Motor neuron (in vitro differentiated cells): Measurements from ENCODE around the gene KIF5A. TPM values are rescaled to one million over a fixed set of nuclear protein-coding genes. Genes with fewer than 3 reads are reported as not detected.

ENCODE experiments used
- ATAC-seq, 8 experiments: fragments of 200-7000 bp; cut with Tn5 transposase; replicated peaks in 6 of 8; 2 replicates each; pipeline ENCODE4 v1.8.0; 2021; ENCODE audit warnings: mild to moderate bottlenecking in 8 of 8, moderate library complexity in 8 of 8
- H3K27ac ChIP-seq, 2 donors: fragments of 250-450 bp; sonication (Bioruptor Pico); 2 replicates each; pipeline ENCODE4 v1.9.0; 2021; ENCODE audit warnings: antibody characterized with exemption in 2 of 2, mild to moderate bottlenecking in 2 of 2, moderate library complexity in 1 of 2
- H3K4me1 ChIP-seq, 2 donors: fragments of 250-450 bp; sonication (Bioruptor Pico); replicated peaks in 1 of 2; 2 replicates each; pipeline ENCODE4 v1.6.1; 2021; ENCODE audit warnings: antibody characterized with exemption in 2 of 2, mild to moderate bottlenecking in 2 of 2, moderate library complexity in 1 of 2
- H3K4me3 ChIP-seq, 5 donors: fragments of 250-450 bp; sonication (Bioruptor Pico); 2 replicates each; pipeline ENCODE4 v1.9.0; 2021; ENCODE audit warnings: antibody characterized with exemption in 5 of 5, mild to moderate bottlenecking in 5 of 5, moderate library complexity in 4 of 5
- WGBS, 10 experiments: fragments of 450-650 bp; shearing (Covaris generic); methylation state at CpG; one replicate each; pipeline ENCODE4 v1.0.0; 2022; 5-methylcytosine and 5-hydroxymethylcytosine counted together
- in situ Hi-C, 9 experiments: fragments of 400-800 bp; cut with MboI; loops; one replicate each; pipeline ENCODE4 v1.15.0; 2021; ENCODE audit warnings: low sequenced_read_pairs in 9 of 9, low pct_unique_long_range_greater_than_20kb in 2 of 9; ENCODE audit not compliant: unreplicated experiment in 9 of 9
- total RNA-seq, 8 experiments: library from RNA; unstranded; fragments of 300-600 nt; gene quantifications; 2 replicates each; pipeline versions ENCODE4 v1.2.3 to v1.2.4, GENCODE V29; 2022

KIF5A gene
- total RNA-seq, 8 experiments from 2014 or later: 0.91 to 111 (median 60.5) TPM

GRCh38 chr12:57628280-57629191, 78.7 kb downstream of the KIF5A start:
- H3K27ac ChIP-seq: no peak overlapping the region
- H3K4me1 ChIP-seq: peaks cover 10 to 12% of the 10 kb centered on the region in 2 donors
- in situ Hi-C loops: no loop called here
- no peak overlapping the region for H3K4me3 ChIP-seq
- WGBS, 10 experiments: 67 to 96% (median 83%) methylated on average over 1 to 24 of the region's 29 CpGs; no CpG with 5 or more reads in 1 of the 10 experiments
- ATAC-seq: no peak

- WGBS, 10 experiments: 57 to 100% (median 80%) methylated on average over 1 to 3 of the region's 5 CpGs; no CpG with 5 or more reads in 6 of the 10 experiments
- in situ Hi-C loops: loop anchor here in 1 of 9 experiments (10.0 kb wide), 1 partner anchor 65 kb away; the partner anchor contains the start of gene OS9
- Histone ChIP-seq H3K27ac (no peak overlapping the region), H3K4me3 (no peak overlapping the region), H3K4me1 (peaks cover 10 to 14% of the 10 kb centered on the region in 2 donors)
- no peak for ATAC-seq
Measured at GRCh38 chr12:57629897-57630471, 80.1 kb downstream of the KIF5A start.

GRCh38 chr12:57630891-57631433, 81.1 kb downstream of the KIF5A start:
- H3K27ac ChIP-seq: peak overlapping the region in 1 of 2 donors; percentile 27
- in situ Hi-C loops: loop anchor here in 1 of 9 experiments (10.0 kb wide), 1 partner anchor 64 kb away; the partner anchor contains the start of gene OS9
- H3K4me1 ChIP-seq: peaks cover 10 to 14% of the 10 kb centered on the region in 2 donors
- ATAC-seq: no peak
- 0 to 79% (median 58%) methylated on average over 1 to 4 of the region's 6 CpGs; no CpG with 5 or more reads in 7 of the 10 experiments for WGBS, 10 experiments
- peak overlapping the region; percentile 48 to 83 (median 74) for H3K4me3 ChIP-seq

- Histone ChIP-seq H3K27ac (peak overlapping the region; percentile 69 to 83), H3K4me3 (peak overlapping the region; percentile 48 to 83 (median 74)), H3K4me1 (peaks cover 10 to 14% of the 10 kb centered on the region in 2 donors)
- WGBS, 10 experiments: 0% methylated on average over 1 to 6 of the region's 26 CpGs; no CpG with 5 or more reads in 8 of the 10 experiments
- in situ Hi-C loops: loop anchor here in 1 of 9 experiments (10.0 kb wide), 1 partner anchor 63 kb away; the partner anchor contains the start of gene OS9
- peak in 2 of 8 experiments; percentile 3 to 7 for ATAC-seq
Measured at GRCh38 chr12:57631566-57632072, 81.8 kb downstream of the KIF5A start.

GRCh38 chr12:57632073-57632957, 82.5 kb downstream of the KIF5A start:
- Histone ChIP-seq H3K4me1 (peaks cover 10 to 14% of the 10 kb centered on the region in 2 donors), H3K27ac (peak overlapping the region; percentile 69 to 83), H3K4me3 (peak overlapping the region; percentile 48 to 83 (median 74))
- WGBS, 10 experiments: 0 to 20% methylated on average over 1 to 2 of the region's 67 CpGs; no CpG with 5 or more reads in 8 of the 10 experiments
- in situ Hi-C loops: loop anchor here in 1 of 9 experiments (10.0 kb wide), 1 partner anchor 62 kb away; the partner anchor contains the start of gene OS9
- ATAC-seq: peak; percentile 28 to 73 (median 68)

GRCh38 chr12:57632958-57633840, 83.4 kb downstream of the KIF5A start, which contains the start of gene B4GALNT1:
TSS of gene B4GALNT1 (minus strand) at chr12:57633201. CDS start at chr12:57632132, 1,069 bp downstream.
- peaks cover 10 to 14% of the 10 kb centered on the region in 2 donors for H3K4me1 ChIP-seq
- peak within 1 kb of the TSS; percentile 48 to 83 (median 74) for H3K4me3 ChIP-seq
- peak within 1 kb of the TSS; percentile 69 to 83 for H3K27ac ChIP-seq
- in situ Hi-C loops: loop anchor here in 1 of 9 experiments (10.0 kb wide), 1 partner anchor 62 kb away; the partner anchor contains the start of gene OS9
- ATAC-seq: peak; percentile 79 to 91 (median 82)
- WGBS, 10 experiments: 2 to 80% (median 14%) methylated on average over 1 to 16 of the region's 58 CpGs; no CpG with 5 or more reads in 1 of the 10 experiments

Other genes starting within 250 kb of the KIF5A start
- gene R3HDM2, start 119.0 kb upstream of the KIF5A start, total RNA-seq: 10 to 100 TPM; 14.7 to 75.2 (median 31.6) TPM
- under 1 TPM; 0.14 to 0.85 (median 0.22) TPM for gene INHBC, start 115.3 kb upstream of the KIF5A start, total RNA-seq
- gene INHBE, start 94.7 kb upstream of the KIF5A start, total RNA-seq: 10 to 100 TPM in 2 of 8 experiments, 1 to 10 TPM in 3, under 1 TPM in 3; 0.41 to 19.9 (median 2.6) TPM
- 1 to 10 TPM in 7 of 8 experiments, under 1 TPM in 1; 0.66 to 8.3 (median 3.2) TPM for gene GLI1, start 90.3 kb upstream of the KIF5A start, total RNA-seq
- gene ARHGAP9, start 70.2 kb upstream of the KIF5A start, total RNA-seq: 1 to 10 TPM in 5 of 8 experiments, under 1 TPM in 3; 0.45 to 6.2 (median 2.0) TPM
- gene MARS1, start 62.0 kb upstream of the KIF5A start, total RNA-seq: 100 to 1,000 TPM; 133 to 437 (median 224) TPM
- 100 to 1,000 TPM in 5 of 8 experiments, 10 to 100 TPM in 3; 31.9 to 244 (median 136) TPM for gene DDIT3, start 29.5 kb upstream of the KIF5A start, total RNA-seq
- 10 to 100 TPM in 4 of 8 experiments, 1 to 10 TPM in 4; 5.5 to 37.5 (median 9.7) TPM for gene MBD6, start 27.2 kb upstream of the KIF5A start, total RNA-seq
- gene DCTN2, start 2.9 kb upstream of the KIF5A start, total RNA-seq: 100 to 1,000 TPM; 104 to 184 (median 161) TPM
- gene PIP4K2C, start 41.1 kb downstream of the KIF5A start, total RNA-seq: 10 to 100 TPM; 12.5 to 29.4 (median 21.4) TPM
- 10 to 100 TPM in 7 of 8 experiments, 1 to 10 TPM in 1; 2.8 to 79.9 (median 62.7) TPM for gene DTX3, start 54.8 kb downstream of the KIF5A start, total RNA-seq
- 10 to 100 TPM; 16.1 to 28.5 (median 17.9) TPM for gene ARHGEF25, start 61.4 kb downstream of the KIF5A start, total RNA-seq
- gene B4GALNT1, start 83.2 kb downstream of the KIF5A start, total RNA-seq: 10 to 100 TPM in 5 of 8 experiments, 1 to 10 TPM in 1, under 1 TPM in 2; 0.61 to 34.3 (median 19.4) TPM
- 100 to 1,000 TPM in 6 of 8 experiments, 10 to 100 TPM in 2; 94.0 to 297 (median 134) TPM for gene OS9, start 144.1 kb downstream of the KIF5A start, total RNA-seq
- gene AGAP2, start 188.7 kb downstream of the KIF5A start, total RNA-seq: 10 to 100 TPM in 4 of 8 experiments, 1 to 10 TPM in 2, under 1 TPM in 2; 0.31 to 13.8 (median 8.8) TPM
- gene TSPAN31, start 195.0 kb downstream of the KIF5A start, total RNA-seq: 10 to 100 TPM; 19.8 to 38.6 (median 24.4) TPM
- gene CDK4, start 202.3 kb downstream of the KIF5A start, total RNA-seq: 100 to 1,000 TPM in 4 of 8 experiments, 10 to 100 TPM in 4; 43.4 to 146 (median 95.5) TPM
- 10 to 100 TPM in 7 of 8 experiments, 1 to 10 TPM in 1; 1.7 to 23.0 (median 17.0) TPM for gene MARCHF9, start 205.1 kb downstream of the KIF5A start, total RNA-seq
- gene CYP27B1, start 217.0 kb downstream of the KIF5A start, total RNA-seq: 1 to 10 TPM in 5 of 8 experiments, under 1 TPM in 3; 0.76 to 3.5 (median 1.6) TPM
- gene METTL1, start 222.1 kb downstream of the KIF5A start, total RNA-seq: 10 to 100 TPM in 7 of 8 experiments, 1 to 10 TPM in 1; 8.6 to 33.2 (median 15.8) TPM
- gene EEF1AKMT3, start 222.6 kb downstream of the KIF5A start, total RNA-seq: 10 to 100 TPM in 3 of 8 experiments, 1 to 10 TPM in 5; 1.5 to 15.0 (median 6.6) TPM
- gene TSFM, start 232.7 kb downstream of the KIF5A start, total RNA-seq: 10 to 100 TPM; 15.2 to 39.7 (median 24.3) TPM